Activated CD4-positive, CD25-positive, alpha-beta regulatory T cell treated with anti-CD3 and anti-CD28 coated beads, Interleukin-2, amount 50 U/mL, for 24 hours (primary cell): Measurements from ENCODE around the gene GAN.
A peak's percentile ranks its signal among the peaks of the same experiment; 100 is the strongest.
"Not testable (repeated sequence)": the region's sequence is repeated elsewhere in the genome, so short reads cannot be mapped to it uniquely, and the experiment has no call there.

Experiments
- ATAC-seq, 2 donors: fragments of 150-1000 bp; cut with Tn5 transposase; one replicate each; pipeline ENCODE4 v1.10.0; 2021; ENCODE audit warnings: mild to moderate bottlenecking in 1 of 2, moderate library complexity in 1 of 2

The GAN gene

GRCh38 chr16:81310045-81310644 is 4.6 kb upstream of the GAN start:
- peak; percentile 69 to 76 for ATAC-seq

GRCh38 chr16:81311762-81312161 is 3.0 kb upstream of the GAN start:
- ATAC-seq: no peak

GRCh38 chr16:81313701-81314602 is 810 bp upstream of the GAN start:
- no peak for ATAC-seq

GRCh38 chr16:81315271-81316175 is 761 bp downstream of the GAN start:
- peak; percentile 11 to 15 for ATAC-seq

- no peak for ATAC-seq
Observed at GRCh38 chr16:81316176-81316496, 1.4 kb downstream of the GAN start.

- no peak for ATAC-seq
Observed at GRCh38 chr16:81318711-81319110, 3.9 kb downstream of the GAN start.

- no peak for ATAC-seq
Observed at GRCh38 chr16:81319221-81319912, 4.6 kb downstream of the GAN start.

GRCh38 chr16:81321039-81321438 is 6.3 kb downstream of the GAN start:
- ATAC-seq: no peak

- no peak for ATAC-seq
Observed at GRCh38 chr16:81321536-81321935, 6.8 kb downstream of the GAN start.

- ATAC-seq: no peak
Observed at GRCh38 chr16:81324808-81325207, 10.0 kb downstream of the GAN start.

GRCh38 chr16:81327011-81327410 is 12.2 kb downstream of the GAN start:
- ATAC-seq: no peak

GRCh38 chr16:81327447-81328196 is 12.9 kb downstream of the GAN start:
- no peak for ATAC-seq

GRCh38 chr16:81329947-81330346 is 15.2 kb downstream of the GAN start:
- no peak for ATAC-seq

- no peak for ATAC-seq
Observed at GRCh38 chr16:81333356-81333755, 18.6 kb downstream of the GAN start.

GRCh38 chr16:81335669-81336068 is 20.9 kb downstream of the GAN start:
- peak; percentile 80 to 88 for ATAC-seq

- ATAC-seq: peak in 1 of 2 donors; percentile 53
Observed at GRCh38 chr16:81337097-81337496, 22.3 kb downstream of the GAN start.

GRCh38 chr16:81345172-81345571 is 30.4 kb downstream of the GAN start:
- not testable (repeated sequence) for ATAC-seq

GRCh38 chr16:81347425-81347824 is 32.7 kb downstream of the GAN start:
- no peak for ATAC-seq

GRCh38 chr16:81349608-81350305 is 35.0 kb downstream of the GAN start:
- ATAC-seq: no peak

- no peak for ATAC-seq
Observed at GRCh38 chr16:81350306-81350615, 35.5 kb downstream of the GAN start.

GRCh38 chr16:81353895-81354294 is 39.1 kb downstream of the GAN start:
- peak in 1 of 2 donors; percentile 73 for ATAC-seq
